HG02642 (cell line): Measurements from ENCODE around the gene TNNT3.
"Not testable (repeated sequence)": the region's sequence is repeated elsewhere in the genome, so short reads cannot be mapped to it uniquely, and the experiment has no call there.

ENCODE experiments used
- ATAC-seq: cut with Tn5 transposase; IDR thresholded peaks from one replicate; pipeline ENCODE4 v1.9.1; 2021; ENCODE audit warnings: mild to moderate bottlenecking; ENCODE audit not compliant: unreplicated experiment, poor library complexity

TNNT3 gene

GRCh38 chr11:1880746-1881441 is 38.6 kb upstream of the TNNT3 start:
- ATAC-seq, result no peak

- peak; percentile 15 for ATAC-seq
Measured at GRCh38 chr11:1881442-1882264, 37.9 kb upstream of the TNNT3 start.

DNA sequence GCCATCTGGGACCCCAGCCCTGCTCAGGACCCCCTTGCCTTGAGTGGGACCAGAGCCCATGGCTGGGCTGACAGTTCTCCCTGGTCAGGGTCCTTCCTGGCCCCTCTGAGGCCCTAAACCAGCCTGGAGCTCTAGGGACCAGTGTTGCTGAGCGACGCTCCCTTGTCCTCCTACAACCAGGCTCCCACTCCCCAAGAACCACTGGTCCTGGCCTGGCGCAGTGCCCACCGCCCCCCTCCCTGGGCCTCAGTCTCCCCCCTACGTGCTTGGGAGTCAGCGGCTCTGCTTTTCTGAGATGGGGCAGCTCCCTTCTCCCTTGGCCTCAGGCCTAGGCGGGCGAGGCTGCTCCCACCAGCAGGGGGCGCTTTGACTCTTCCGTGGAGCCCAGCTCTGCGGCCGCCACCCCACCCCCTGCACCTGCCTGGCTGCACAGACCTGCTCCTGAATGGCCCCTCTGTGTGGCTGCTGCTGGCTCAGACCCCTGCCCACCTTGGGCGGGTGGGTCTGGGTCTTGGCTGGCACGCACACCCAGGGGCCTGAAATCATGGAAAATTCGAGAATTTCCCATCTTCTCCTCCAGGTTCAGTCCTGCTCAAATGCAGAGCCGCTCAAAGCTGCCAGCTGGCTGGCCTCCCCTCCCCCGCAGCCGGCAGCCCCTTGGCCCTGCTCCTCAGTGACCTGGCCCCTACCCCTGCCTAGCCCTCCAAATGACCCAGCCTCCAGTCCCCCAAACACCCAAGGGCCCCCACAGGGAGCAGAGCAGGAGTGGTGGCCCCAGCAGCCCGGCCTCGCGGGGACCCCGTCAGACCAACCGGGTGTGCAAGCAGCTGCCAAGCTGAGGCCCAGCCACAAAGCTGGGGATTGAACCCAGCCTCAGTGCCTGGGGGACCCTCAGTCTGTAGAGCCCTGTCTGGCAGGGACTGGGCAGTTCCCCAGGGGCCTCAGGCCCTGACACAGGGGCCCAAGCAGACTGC is 37.0 kb upstream of the TNNT3 start:
- peak; percentile 56 for ATAC-seq

GRCh38 chr11:1883346-1884302 is 35.9 kb upstream of the TNNT3 start:
- no peak for ATAC-seq

DNA sequence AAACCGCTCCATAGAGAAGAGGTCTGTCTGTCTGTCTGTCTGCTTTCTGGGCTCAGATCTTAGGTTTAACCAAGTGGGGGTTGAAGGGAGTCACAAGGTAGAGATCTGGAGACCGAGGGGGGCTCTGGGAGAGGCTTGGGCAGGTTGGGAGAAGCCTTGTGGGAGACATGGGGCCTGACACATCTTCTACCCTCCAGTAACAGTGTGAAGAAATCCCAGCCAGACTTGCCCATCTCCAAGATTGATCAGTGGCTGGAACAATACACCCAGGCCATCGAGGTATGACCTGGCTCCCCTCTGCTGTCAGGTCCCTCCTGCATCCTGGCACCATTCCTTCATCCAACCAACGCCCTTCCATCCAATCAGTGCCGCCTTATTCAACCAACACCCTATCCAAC is 35.2 kb upstream of the TNNT3 start:
- no peak for ATAC-seq

DNA sequence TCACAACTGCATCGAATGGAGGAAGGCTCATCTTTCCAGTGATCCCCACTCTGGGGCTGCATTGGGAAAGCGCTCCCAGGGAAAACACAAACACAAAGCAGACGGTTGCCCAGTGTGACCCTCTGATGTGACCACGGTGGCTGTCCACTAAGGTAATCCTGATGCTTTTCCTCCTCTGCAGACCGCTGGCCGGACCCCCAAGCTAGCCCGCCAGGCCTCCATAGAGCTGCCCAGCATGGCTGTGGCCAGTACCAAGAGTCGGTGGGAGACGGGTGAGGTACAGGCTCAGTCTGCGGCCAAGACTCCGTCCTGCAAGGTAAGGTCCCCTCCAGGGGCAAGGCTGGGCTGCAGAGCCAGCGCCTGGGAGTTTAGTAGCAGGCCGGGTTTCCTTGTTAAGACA is 33.0 kb upstream of the TNNT3 start:
- ATAC-seq, result not testable (repeated sequence)

DNA sequence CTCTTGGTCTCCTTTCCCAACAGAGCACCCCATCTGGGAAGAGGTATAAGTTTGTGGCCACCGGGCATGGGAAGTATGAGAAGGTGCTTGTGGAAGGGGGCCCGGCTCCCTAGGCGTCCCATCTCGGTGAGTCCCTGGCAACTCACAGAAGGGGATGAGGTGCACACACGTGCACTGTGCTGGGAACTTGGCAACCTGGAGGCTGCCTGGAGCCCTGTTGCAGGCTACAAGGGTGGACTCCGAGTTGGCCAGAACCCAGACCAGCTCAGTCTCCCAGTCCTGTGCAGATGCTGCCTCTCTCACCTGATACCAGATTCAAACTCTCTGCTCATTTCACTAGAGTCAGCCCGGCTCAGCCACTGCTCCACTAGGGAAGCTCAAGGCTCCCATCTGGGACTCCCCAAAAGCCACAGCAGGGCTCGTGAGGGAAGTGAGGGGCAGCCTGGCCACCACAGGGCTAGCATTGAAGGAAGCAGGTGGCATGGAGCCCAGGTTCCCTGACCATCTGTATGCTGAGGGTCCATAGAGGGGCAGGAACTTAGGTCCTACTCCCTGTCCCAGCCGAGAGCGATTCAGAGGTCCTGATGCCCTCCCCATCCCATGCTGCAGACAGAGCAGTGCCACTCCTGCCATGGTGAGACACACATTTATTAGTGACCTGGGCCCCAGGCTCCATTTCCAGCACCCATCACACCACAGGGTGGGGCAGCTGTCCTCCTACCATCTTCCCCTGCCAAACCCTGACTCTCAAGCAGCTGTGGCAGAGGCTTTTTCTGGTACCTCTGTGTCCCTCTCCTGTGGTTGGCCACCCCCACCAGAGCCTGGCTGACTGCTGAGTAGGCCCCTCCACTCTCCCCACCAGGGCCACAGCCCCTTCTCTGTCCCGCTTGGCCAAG is 31.8 kb upstream of the TNNT3 start:
- no peak for ATAC-seq

DNA sequence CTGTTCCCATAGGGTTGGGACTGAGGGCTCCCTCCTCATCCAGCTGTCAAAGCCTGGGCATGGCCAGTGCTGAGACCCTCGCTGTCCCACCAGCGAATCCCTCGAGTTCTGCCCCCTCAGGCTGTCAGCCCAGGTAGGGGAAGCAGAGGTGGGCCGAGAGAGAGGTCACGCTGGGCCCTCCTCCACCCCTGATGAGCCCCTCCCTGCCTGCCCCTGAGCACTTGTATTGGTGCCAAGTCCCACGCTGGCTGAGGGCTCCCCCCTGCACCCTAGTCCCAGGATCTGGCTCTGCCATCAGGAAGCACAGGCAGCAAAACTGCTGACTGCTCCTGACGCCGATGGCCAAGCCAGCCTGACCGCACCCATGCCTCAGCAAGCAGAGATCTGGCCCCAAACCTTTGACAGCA is 31.2 kb upstream of the TNNT3 start:
- no peak for ATAC-seq

GRCh38 chr11:1888811-1889210 is 30.7 kb upstream of the TNNT3 start:
- no peak for ATAC-seq

GRCh38 chr11:1889224-1889930 is 30.1 kb upstream of the TNNT3 start:
- ATAC-seq, result no peak

GRCh38 chr11:1889941-1890855 is 29.3 kb upstream of the TNNT3 start:
- no peak for ATAC-seq

- no peak for ATAC-seq
Measured at GRCh38 chr11:1890856-1891830, 28.4 kb upstream of the TNNT3 start.

DNA sequence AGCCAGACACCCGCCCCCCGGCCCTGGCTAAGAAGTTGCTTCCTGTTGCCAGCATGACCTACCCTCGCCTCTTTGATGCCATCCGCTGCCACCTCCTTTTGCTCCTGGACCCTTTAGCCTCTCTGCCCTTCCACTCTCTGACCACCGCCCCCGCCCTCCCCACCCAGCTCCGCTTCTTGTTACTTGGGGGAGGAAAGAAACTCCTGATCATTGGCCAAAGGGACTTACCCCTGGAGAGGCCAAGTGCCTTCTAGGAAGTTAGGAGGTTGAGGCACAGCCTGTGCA is 27.7 kb upstream of the TNNT3 start, which contains the start of gene PRR33:
TSS of gene PRR33 (minus strand) at position 65 of the 285 bp plus-strand sequence. CDS start 1,311 bp downstream, outside the sequence.
- no peak for ATAC-seq

DNA sequence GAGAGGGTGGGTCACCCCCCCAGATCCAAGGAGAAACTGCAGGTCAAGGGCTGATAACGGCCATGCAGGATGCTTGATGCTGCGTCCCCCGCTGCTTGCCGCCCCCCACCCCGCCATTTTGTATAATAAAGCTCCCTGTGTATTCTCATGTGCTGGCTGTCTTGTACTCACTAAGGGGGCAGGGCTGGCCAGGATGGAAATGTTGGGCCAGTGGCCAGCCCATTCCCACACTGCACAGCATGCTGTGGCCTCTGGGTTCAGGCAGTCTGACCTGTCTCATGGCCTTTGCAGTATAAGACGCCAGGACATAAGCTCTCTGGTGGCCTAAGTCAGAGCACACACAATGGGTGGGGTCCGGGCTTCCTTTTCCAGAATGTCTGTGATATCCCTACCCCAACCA is 27.4 kb upstream of the TNNT3 start:
- no peak for ATAC-seq

DNA sequence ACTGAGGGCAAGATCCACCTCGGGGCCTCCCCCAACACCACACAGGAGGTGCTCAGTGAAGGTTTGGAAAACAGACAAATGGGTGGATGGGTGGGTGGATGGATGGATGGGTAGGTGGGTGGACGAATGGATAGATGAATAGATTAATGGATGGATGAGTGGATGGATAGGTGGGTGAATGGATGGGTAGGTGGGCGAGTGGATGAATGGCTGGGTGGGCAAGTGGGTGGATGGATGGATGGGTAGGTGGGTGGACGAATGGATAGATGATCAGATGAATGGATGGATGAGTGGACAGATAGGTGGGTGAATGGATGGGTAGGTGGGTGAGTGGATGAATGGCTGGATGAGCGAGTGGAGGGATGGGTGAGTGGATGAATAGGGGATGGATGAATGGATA is 26.9 kb upstream of the TNNT3 start:
- ATAC-seq, result no peak
